Measurements from ENCODE around the gene UBQLN3.

UBQLN3 gene

DNA sequence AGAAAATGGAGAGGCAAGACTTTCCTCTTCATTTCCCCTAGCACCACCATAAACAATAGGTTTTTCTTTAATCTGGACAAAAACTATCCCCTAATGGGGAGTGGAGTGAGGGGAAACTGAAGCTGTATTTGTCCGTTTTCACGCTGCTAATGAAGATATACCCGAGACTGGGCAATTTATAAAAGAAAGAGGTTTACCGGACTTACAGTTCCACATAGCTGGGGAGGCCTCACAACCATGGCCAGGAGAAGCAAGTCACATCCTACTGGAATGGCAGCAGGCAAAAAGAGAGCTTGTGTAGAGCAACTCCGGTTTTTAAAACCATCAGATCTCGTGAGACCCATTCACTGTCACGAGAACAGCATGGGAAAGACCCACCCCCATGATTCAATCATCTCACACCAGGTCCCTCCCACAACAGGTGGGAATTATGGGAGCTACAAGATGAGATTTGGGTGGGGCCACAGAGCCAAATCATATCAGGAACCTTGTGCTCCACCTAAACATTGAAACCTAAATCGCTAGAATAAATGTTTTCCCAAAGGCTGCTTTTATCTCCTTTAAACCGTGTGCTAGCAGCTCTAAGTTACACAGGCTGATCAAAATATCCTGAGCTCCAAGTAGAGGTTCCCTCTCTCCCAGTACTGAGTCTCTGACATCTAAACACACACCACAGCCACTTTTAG is 4.3 kb downstream of the UBQLN3 start:
- DNase-seq (ENCODE audit: low read depth): no peak

DNA sequence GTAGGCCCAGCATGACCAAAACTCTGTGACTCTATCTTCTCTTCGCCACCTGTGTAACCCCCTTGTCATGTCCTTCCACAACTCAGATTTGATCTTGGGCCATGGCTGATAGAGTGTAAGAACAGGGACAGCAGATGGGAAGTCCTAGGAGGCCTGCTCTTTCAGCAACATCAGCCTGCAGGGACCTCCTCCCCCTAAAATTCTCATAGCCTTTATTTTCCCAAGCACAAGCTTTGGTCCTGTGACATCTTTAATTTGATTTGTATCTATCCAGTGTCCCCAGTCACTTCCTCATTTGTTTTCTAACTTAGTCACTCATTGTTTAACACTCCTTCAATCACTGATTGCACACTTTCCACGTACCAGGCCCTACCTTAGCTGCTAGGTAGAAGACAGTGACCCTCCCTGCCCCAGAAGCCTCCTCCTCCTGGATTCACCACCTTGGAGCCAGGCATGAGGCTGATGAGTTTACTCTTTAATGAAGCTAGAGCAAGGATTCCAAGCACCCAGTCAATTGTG is 5.3 kb downstream of the UBQLN3 start:
- DNase-seq (ENCODE audit: low read depth): no peak

DNA sequence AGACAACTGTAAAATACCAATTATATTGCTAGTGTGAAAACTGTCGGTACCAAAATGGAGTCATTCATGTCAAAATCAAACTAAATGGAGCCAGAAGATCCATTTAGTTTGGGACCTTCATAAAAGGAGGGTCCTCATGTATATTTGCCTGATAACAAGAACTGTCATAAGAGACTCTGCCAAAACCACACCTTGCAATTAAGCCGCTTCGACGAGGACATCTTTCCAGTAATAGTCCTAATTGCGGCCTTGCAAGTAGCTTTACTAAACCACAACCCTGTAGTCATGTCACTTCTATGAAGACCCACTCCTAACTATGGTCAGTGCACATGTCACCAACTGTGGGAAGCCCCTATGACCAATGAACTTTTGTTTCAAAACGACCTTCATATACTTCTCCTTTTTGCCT is 9.4 kb downstream of the UBQLN3 start:
- no peak for DNase-seq (ENCODE audit: low read depth)

DNA sequence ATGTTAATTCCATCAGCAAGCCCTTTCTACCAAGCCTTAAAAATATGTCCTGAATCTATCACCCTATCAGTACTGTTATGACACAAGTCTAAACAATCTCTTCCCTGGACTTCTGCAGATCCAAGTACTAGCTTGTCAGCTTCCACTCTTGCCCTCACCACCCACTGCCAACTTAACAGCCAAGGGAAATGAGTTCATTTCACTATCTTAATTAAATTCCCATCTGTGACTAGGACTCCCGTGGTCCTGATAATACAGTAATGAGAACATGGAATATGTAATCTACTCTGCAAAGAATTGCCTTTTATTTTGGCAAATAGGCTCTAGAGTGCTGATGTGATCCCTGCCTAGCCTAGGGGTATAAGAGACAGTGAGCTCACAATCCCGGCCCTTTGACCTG is 10.1 kb downstream of the UBQLN3 start:
- no peak for DNase-seq (ENCODE audit: low read depth)

DNA sequence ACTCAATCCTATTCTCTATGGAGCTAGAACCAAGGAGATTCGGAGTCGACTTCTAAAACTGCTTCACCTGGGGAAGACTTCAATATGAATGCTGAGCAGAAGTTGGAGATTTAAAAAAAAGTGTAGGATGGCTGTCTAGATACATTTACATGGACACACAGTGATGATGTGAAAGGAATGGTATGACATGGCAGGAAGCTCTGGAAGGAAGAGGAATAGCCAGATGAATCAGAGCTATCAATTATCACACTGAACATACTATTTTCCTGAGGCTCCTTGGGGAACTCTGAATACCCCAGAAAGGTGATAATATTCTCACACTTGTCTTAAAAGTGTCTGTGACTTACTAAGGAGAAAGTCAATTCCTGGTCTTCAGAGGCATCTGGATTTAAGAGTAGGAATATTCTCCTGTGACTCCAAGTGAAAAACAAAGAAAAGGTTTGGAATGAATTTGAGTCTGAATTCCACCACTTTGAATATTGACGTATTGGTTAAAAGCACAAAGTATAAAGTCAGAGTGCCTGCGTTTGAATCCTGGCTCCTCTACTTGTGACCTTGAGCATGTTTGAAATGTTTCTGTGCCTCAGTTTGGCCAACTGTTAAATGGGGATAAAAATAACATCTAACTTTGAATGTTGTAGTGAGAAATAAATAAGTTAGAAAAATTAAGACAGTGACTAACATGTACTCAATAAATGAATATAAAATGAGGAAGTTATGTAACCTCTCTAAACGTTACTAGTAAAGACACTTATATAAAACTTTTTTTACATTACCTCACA is 20.0 kb downstream of the UBQLN3 start:
- DNase-seq (ENCODE audit: low read depth): no peak

DNA sequence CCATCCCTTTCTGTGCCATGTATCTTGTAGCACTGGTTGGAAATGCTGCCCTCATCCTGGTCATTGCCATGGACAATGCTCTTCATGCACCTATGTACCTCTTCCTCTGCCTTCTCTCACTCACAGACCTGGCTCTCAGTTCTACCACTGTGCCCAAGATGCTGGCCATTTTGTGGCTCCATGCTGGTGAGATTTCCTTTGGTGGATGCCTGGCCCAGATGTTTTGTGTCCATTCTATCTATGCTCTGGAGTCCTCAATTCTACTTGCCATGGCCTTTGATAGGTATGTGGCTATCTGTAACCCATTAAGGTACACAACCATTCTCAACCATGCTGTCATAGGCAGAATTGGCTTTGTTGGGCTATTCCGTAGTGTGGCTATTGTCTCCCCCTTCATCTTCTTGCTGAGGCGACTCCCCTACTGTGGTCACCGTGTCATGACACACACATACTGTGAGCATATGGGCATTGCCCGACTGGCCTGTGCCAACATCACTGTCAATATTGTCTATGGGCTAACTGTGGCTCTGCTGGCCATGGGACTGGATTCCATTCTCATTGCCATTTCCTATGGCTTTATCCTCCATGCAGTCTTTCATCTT is 20.9 kb downstream of the UBQLN3 start:
- DNase-seq (ENCODE audit: low read depth): no peak

DNA sequence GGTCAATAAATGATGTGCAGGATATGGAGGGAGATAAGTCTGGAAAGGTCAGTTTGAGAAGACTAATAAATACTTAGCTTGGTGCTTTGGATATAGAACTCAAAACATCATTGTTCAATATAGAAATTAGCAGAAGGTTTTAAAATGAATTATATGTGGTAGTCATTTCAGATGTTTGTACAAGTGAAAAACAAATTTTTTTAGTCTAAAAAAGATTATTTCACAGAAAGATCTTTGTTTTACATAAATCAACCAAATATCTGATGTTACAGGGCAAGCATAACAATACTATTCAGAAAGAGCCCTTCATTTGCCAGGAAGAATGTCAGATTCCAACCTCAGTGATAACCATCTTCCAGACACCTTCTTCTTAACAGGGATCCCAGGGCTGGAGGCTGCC is 21.4 kb downstream of the UBQLN3 start, which contains the start of gene OR52D1:
OR52D1 (plus strand) TSS at position 301 of the 400 bp plus-strand sequence; CDS start at position 323, 22 bp downstream.
- no peak for DNase-seq (ENCODE audit: low read depth)

DNA sequence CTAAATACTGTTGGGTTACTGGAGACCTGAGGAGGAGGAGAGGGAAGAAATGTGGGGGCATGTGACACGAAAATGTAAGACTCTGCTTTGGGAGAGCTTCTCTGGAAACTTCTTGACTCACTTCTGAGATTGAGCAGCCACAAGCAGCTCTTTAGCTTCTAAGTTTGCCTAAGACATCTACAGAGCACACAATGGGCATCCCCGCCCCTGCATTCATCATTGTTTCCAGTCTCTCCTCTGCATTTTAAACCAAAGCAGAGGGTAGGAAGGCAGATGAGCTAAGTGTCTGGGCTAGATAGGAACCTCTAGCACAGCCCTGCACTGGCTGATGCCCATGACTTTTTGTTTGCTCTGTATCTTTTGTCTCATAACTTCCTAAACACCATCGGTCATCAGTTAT is 23.3 kb downstream of the UBQLN3 start:
- no peak for DNase-seq (ENCODE audit: low read depth)

DNA sequence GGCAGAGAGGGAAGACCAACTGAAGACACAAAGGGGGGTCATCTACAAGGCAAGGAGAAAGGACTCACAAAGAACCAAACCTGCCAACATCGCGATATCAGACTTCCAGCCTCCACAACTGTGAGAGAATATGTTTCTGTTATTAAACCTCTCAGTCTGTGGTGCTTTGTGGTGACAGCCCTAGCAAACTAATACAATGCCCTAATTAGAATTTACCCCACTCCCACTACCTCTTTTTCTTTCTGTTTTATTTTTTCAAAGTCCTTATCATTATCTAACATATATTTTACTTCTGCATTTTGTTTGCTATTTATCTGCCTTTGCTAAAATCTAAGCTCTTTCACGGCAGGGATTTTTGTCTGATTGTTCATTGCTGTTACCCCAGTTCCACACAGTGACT is 23.8 kb downstream of the UBQLN3 start:
- DNase-seq (ENCODE audit: low read depth): no peak

DNA sequence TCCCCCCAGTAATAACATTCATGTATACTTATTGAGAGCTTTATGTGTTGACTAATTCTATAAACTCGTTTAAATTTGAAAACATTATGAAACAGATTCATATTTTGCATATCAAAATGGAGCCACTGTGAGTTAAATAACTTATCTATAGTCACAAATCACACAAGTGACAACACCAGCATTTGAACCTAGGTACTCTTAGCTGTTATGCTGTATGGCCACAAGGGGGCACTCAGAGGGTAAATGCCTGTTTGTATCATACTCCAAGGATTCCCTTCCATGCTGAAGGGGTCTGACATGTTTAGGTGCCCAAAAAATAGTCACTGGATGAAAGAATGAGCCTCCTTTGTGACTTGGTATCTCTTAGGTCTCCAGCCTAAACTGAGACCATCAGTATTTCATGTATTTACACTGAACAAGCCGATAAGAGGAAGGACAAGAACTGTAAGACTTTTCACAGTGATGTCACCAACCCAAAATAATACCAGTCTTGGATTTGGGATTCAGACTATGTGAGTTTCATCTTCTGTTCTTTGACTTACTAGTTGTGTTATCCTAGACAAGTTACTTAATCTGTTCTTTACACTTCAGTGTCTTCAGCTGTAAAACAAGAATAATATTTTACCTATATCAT is 33.5 kb downstream of the UBQLN3 start:
- no peak for DNase-seq (ENCODE audit: low read depth)

DNA sequence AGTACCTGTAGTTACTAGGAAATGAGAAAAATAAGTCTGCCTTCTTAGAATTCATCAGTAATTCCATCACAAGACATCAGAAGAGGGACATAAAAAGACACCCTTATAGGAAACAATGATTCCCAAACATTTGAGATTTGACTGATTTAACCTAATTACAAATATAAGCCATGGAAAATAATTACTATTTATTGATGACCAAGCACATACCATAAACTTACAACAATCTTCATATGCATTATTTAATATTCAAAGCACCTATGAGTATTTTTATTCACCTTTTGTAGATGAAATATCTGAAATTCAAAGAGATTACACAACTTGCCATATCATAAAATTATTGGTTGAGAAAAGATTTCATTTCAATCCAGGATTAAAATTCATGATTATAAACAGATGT is 35.8 kb downstream of the UBQLN3 start:
- DNase-seq (ENCODE audit: low read depth): no peak

DNA sequence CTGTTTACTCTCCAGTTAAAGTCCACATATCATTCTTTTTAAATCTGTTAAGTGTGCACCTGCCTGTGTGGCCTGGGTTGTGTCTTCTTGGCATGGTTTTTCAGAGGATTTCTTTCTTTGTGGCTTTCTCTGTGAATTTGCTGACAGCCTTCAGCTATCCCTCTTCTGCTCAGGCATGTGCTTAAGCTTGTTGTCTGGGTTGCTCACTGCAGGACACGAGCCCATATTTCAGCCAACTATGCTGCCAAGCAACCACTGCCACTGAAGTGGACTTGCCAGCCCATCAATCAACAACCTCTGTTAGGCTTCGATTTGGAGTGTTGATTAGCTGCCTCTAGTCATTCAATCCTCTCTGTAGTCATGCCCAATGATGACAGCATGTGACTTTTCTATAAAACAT is 42.2 kb downstream of the UBQLN3 start:
- no peak for DNase-seq (ENCODE audit: low read depth)

DNA sequence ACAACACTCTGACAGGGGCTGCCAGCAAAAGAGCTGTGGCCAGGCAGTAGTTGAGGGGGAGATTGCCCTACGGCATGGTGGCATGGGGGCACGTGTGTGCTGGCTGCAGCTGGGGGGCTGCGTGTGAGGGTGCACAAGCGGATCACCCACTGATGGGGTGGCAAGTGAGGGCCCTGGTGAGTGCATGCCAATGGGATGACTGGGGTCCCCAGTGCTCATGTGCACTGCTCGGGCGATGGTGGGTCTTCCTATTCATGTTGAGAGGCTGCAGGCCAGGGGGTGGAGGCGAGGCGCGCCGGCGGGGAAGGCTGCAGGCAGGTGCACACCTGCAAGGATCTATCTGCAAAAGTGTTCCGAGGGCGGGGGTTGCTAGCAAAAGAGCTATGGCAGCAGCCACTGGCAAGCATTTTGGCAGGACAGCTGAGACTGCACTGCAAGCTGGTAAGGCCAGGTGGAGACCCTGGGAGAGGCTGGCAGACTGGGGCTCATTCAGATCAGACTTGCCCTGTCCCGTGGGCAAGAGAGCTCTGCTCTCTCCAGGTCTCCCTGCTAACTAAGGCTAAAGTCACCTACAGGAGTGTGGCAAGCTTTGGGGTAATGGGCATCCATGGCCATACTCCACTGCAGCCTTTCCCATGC is 48.7 kb downstream of the UBQLN3 start:
- no peak for DNase-seq (ENCODE audit: low read depth)

Data from stimulated activated CD8-positive, alpha-beta memory T cell treated with anti-CD3 and anti-CD28 coated beads, Interleukin-15, amount 100 ng/mL, for 24 hours (primary cell).